NCI-H748 treated with DMSO at 0.1 percent for 48 hours (cell line): ENCODE data around the gene GNAI2.

Experiments used
- DNase-seq: peaks from one replicate; lab custom pipeline; 2025; lab: John Stamatoyannopoulos, UW

GNAI2 gene

GRCh38 chr3:50235716-50236483, at the start of gene GNAI2:
Gene GNAI2, plus strand, starts transcription at chr3:50236204. Its CDS starts 132 bp downstream, at chr3:50236336.
- peak; percentile 87 for DNase-seq

DNA sequence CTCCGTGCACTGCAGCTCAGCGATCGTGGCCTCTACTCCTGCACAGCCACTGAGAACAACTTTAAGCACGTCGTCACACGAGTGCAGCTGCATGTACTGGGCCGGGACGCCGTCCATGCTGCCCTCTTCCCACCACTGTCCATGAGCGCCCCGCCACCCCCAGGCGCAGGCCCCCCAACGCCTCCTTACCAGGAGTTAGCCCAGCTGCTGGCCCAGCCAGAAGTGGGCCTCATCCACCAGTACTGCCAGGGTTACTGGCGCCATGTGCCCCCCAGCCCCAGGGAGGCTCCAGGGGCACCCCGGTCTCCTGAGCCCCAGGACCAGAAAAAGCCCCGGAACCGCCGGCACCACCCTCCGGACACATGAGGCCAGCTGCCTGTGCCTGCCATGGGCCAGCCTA, 48.3 kb upstream of the GNAI2 start:
- DNase-seq: no peak

GRCh38 chr3:50189274-50189673, 46.7 kb upstream of the GNAI2 start:
- DNase-seq: peak; percentile 6

- no peak for DNase-seq
Observed at GRCh38 chr3:50189989-50190388, 46.0 kb upstream of the GNAI2 start.

GRCh38 chr3:50190936-50191660, 44.9 kb upstream of the GNAI2 start, which contains the start of gene GNAT1:
Gene GNAT1, plus strand, starts transcription at chr3:50191610. Its CDS starts 116 bp downstream, at chr3:50191726.
- no peak for DNase-seq

- no peak for DNase-seq
Observed at GRCh38 chr3:50192124-50192523, 43.9 kb upstream of the GNAI2 start.

DNA sequence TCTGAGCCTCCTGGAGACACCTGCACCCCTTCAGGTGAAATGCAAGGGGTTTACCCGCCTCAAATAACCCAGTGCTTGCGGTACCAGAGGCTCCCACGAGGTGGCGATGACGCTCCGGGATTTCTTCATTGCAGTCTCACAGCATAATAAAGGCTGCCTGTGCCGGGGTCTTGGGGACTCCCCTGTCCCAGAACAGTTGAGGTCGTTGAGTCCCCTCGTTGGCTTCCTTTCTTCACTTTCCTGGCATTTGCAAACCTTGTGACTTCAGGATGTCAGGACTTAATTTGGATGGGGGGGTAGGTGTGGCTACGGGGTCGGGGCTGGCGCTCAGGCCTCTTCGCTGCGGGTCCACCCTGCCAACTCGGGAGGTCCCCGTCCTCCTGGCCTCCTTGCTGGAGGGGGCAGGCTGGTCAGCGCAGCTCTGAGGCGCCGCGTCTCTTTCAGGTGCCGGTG, 43.3 kb upstream of the GNAI2 start:
- DNase-seq: peak; percentile 27

DNA sequence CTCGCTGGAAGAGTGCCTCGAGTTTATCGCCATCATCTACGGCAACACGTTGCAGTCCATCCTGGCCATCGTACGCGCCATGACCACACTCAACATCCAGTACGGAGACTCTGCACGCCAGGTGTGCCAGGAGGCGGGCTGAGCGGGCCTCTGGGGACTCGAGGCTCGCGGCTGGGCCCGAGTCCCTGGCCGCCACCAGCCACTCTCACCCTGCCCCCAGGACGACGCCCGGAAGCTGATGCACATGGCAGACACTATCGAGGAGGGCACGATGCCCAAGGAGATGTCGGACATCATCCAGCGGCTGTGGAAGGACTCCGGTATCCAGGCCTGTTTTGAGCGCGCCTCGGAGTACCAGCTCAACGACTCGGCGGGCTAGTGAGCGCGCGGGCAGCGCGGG, 42.7 kb upstream of the GNAI2 start:
- DNase-seq: no peak

GRCh38 chr3:50193746-50194127, 42.3 kb upstream of the GNAI2 start:
- DNase-seq: no peak

- peak; percentile 21 for DNase-seq
Observed at GRCh38 chr3:50194128-50194902, 41.7 kb upstream of the GNAI2 start.

DNA sequence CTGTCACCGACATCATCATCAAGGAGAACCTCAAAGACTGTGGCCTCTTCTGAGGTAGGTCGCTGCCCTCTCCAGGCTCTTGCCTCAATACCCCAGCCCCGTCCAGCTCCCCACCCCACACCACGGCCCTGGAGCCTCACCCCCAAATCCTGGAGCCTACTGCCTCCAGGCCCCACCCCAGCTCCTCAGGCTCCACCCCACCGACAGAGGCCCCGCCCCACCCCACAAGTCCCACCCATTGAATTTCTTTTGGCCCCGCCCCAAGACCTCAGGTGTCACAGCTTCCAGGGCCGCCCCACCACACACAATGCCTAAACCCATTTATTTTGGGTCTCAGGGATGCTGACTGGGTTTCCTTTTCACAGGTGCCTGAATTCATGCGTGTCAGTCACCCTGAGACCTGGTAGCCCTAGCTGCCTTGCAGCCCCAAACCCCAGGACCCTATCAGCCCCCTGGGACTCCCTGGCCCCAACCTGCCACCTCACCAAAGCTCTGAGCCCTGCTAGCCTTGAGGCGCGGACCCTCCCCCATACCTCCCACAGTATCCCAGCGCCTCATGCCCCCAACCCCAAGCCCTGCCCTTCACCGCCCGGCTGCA, 41.0 kb upstream of the GNAI2 start:
- DNase-seq: no peak

DNA sequence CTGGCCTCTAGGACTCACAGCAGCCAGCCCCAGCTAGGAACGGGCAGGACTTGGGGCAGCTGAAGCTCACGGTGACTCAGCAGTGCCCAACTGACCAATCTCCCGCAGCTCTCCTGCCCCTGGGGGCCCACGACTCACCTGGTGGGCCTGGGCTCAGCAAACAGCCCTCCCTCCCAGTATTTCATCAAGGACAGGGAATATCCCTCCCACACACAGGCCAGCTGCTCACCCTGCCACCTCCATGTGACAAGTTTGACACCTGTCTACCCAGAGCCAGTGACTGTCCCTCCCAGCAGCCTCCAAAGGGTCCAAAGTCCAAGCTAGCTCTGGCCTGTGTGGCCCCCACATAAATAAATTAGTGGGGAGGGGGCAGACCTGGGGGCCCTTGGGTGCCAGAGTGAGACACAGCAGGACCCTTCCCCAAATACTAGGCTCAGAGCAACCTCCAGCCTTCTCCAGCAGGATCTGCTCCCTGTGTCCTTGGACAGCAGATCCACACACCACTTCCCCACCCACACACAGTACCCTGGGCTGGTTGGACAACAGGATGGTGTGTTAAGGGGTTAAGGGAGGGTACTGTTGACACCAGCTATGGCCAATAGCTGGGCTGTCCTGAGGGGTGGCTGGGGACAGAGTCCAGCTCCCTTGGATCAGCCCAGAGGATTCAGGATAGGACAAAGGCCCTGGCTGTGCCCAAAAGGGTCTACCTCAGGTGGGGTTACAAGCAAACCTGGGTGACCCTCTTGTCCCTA, 40.3 kb upstream of the GNAI2 start:
- DNase-seq: no peak

GRCh38 chr3:50196253-50196801, 39.7 kb upstream of the GNAI2 start:
- no peak for DNase-seq

DNA sequence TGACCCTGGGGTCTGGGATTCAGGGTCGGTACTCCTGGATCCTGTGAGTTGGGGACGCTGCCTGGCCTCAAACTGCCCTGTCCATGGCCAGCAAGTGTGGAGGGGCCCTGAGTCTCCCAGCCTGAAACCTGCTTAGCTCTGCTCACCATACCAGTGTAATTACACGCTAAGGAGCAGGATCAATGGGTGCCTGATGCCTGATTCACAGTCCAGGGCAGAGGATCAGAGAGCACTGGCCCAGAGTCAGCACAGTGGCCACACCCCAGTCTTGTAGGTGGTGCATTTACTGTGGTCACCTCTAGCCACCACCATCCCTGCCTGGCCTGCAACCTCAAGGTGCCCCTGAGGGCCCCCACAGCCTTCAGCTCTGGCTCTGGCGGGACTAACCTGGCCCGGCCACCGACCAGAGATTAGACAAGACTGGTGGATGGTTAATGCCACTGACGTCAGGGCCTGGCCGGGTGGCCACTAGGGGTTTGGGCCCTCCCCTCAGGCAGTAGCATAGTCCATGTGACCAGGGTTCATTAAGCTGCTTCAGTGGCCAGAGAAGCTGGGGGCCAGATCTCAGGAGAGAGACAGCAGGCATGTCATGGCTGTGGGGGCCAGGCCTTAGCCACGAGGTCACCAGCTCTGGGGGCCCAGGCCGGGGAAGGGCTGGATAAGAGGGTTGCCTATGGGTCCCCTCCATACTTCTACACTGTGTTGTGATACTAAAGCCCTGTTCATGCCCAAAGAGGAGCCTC, 34.3 kb upstream of the GNAI2 start:
- no peak for DNase-seq

GRCh38 chr3:50202353-50203112, 33.5 kb upstream of the GNAI2 start:
- DNase-seq: no peak

DNA sequence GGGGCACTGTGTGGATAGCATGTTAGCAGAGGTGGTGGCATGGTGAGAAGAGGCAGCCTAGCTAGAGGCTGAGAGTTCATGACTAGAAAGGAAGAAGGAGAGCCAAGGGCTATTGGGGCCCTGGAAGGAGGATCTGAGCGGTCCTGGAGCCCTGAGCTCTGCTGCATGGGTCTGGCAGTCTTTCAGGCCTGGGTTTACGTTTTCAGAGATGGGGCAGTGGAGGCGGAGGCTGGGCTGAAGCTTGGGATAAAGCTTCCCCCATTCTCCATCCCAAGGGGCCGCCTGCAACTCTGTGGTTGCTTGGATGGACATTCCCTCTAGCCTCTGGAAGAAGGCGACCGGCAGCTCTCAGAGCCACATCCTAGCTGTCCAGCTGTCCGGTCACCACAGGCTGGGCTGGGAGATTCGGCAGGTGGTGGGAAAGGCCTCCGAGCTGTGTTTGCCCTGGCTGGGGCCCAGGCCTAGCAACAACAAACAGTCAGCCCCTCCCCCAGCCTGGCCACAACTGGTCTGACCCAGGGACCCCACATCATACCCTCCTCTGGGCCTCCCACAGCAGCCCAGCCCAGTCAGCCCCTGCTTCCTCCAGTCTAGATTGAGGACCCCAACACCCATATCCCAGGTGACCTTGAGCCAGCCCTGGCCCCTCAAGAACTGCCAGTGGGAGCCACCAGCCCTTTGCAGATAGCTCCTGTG, 32.7 kb upstream of the GNAI2 start:
- no peak for DNase-seq

DNA sequence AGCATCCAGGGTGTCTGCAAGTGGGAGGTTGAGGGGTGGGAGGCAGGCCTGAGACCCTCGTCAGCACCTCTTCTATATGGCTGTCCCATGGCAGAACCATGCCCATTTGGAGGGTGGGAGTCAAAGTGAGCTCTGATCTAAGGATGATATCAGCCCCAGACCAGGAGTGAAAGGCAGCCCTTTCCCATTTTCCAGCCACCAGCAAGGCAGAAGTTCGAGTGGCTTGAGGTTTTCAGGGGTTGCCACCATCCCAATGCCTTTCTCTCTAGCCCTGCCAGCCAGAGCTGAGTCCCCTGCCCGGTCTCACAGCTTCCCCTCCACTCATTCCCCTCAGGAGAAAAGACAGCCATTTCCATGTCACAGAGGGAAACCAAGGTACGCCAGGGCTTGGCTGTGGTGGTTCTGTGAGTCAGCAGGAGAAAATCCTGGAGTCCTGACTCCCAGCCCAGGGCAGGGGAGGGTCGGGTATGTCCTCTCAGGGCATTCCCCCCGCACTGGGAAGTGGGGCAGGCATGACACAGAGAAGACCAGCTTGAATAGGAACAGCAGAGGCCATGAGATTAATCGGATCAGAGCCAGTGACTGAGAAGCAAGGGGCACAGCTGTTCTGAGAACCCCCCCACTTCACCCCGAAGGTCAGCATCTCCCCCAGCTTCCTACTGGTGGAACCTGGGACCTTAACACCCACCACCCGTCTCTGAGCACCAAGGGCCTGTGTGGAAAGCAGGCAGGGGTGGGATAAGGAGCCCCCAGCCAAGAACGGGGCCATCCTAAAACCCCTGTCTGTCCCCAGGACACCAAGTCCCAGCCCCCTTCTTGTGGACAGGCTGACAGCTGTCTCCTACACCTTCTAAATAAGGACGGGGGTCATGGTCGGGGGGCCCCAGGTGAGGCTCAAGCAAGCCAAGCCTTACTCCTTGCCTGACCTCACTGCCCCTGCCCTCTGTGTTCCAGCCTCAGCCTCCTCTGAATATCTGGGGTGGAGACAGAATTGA, 31.9 kb upstream of the GNAI2 start:
- DNase-seq: no peak
